ENCODE measurements around the gene EPN2.

EPN2 gene

DNA sequence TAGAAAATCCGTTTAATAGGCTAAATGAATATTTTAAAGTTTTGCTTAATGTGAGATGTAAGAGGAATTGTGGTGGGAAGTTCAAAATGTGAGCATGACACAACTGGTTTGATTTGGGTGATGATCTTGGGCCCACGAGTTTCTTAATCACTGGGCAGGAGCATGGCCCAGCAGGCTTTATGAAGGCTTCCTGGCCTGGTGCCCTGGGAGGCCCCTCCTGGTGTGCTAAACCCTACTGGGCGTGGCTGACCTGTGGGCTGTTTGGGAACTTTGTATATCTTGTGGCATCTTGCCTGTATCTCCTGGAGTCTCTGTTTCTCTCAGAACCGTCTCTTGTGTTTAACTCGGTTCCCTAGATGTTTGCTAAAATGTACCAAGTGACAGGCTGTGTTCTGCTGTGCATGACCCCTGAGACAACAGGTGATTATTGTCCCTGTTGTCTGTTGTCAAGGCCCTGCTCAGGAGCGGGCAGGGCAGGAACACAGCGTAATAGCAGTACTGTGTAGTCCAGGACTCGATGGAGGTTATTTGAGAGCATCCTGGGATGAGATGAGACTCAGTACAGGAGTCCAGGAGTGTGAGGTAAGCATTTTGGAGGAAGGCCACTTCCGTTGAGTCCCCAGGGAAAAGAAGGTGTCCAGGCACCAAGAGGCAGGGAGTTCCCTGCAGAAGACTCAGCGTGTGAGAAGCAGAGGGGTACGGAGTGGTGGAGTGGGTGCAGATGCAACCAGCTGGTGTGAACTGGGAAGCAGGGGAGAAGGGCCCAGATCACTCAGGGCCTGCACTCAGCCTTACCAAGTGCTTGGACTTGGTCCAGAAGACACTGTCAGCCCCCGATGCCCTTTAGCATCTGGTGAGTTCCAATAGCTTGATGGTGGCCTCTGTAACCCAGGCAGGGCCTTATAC is 76.8 kb downstream of the EPN2 start:
- no peak for DNase-seq

DNA sequence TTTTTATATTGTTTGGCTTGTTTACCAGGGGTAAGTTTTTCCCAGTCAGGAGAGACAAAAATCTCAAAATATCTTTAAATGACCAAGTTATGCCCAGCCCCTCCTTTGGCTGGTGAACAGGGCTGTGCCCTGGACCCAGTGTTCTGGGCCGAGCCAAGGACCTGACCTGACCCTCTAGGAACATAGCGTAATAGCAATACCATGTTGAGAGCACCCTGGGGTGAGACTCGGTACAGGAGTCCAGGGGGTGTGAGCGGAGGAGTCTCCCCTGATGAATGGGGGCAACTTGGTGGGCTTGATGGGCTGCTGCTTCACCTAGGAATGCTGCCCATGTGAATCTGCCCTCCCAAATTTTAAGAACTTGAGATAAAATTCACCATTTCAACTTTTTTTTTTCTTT is 77.9 kb downstream of the EPN2 start:
- DNase-seq: no peak

DNA sequence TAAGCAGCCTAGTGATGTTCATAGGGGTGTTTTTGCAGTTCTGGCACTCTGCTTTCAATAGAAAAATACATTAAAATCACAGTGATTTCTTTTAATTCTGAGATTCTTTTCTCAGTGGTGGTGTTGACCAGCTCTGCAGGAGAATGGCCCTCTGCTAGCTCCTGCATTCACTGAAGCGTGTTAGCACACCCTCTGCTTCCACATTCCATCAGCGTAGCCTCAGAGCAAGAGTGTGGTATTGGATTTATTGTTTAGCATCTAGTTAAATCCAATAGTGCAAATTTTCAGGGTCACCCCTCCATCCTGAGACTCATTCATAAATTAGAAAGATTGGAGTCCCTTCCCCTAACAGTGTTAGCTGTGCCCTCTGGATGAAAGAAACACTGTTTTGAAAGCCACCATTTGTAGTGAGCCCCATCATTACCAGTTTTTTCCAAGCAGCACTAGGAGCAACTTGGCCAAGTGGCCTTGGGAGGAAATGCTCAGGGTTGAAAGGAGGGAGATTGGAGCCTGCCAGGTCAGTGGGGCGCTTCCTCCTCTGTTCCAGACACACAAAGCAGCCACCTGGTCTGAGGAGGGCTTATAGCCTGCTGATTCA is 79.7 kb downstream of the EPN2 start:
- no peak for DNase-seq

DNA sequence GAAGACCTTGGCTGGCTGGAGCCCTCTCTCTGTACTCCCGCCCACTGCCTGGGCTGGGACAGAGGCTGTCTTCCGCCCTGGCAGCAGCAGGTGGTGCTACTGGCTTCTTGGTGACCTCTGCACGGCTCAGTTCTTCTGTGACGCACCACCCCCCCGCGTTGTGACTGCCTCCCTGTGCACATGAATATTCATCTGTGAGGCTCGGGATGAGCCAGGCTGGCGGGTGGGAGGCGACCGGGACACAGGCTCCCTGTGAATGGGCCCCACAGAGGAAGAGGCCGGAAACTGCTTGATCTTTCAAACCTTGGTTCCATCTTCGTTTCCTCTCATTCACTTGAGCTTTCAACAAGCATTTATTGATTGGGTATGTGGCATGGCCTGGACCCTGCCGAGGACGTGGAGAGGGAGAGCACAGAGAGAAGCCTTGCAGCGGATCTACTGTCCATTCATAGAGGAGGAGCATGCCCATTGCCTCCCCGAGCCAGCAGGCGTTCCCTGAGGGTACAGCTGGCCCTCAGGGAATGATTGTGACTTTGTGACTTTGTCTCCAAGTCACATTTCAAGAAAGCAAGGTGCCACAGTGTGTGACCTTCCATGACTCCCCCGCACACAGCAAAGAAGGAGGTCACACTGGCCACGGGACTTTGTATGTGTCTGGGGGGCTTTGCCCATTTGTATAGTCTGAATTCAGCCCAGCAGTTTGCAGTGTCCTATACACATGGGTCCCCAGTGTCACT is 80.4 kb downstream of the EPN2 start:
- no peak for DNase-seq

DNA sequence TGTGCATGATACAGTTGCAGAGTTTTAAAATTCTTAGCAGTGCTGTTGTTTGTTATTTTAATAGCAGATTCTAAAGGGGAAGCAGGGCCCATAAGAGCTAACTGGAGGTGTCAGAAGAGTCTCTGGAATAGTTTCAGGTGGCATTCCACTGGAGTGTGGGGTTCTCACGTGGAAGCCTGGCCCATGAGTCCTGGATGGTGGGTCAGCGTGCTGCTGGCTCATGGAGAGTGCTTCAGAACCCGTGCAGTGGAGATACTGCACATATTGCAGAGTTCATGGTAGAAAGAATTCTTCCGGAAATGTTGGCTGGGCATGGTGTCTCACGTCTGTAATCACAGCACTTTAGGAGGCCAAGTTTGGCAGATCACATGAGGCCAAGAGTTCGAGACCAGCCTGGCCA is 81.4 kb downstream of the EPN2 start:
- no peak for DNase-seq

DNA sequence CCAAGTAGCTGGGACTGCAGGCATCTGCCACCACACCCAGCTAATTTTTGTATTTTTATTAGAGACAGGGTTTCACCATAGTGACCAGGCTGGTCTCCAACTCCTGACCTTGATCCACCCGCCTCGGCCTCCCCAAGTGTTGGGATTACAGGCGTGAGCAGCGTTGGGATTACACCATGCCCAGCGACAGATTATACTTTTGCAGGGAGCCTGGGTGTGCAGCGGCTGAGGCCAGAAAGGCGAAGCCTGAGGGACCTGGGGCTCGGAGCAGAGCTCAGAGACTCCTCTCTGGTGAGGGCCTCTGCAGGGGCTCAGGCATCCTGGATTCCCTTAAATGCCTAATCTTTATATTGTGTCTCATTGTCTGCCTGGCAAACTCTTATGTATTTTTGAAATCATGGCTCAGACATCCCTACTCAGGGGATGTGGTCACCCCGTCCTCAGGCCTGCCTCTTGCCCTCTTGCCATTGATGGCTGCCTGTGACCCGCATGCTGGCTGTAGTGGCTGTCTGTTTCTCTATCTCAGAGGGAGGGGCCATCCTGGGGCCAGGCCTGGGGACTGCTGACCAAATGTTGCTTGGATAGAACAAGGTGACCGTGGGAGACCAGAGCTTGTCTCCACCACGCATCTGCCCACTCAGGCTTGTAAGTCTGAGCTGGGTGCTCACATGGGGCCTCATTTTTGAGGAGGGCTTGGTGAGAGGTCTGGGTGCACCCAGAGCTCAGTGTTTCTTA is 82.8 kb downstream of the EPN2 start:
- no peak for DNase-seq

DNA sequence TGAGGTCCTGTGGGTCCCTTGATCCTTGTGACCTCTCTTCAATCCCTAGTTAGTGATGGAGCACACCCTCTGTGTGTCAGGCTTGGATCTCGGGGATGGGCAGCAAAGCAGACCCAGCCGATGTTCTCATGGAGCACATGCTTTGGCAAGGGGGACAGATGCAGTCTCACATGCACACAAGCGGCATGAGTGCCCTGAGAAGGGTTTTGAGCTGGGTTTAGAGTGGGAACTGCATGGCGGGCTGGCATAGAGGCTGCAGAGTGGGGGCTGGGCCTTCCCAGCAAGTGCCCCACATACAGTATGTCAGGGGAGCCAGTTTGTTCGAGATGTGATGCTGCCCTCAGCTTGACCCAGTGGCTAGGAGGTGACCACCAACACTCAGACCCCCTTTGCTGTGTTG is 83.7 kb downstream of the EPN2 start:
- no peak for DNase-seq

DNA sequence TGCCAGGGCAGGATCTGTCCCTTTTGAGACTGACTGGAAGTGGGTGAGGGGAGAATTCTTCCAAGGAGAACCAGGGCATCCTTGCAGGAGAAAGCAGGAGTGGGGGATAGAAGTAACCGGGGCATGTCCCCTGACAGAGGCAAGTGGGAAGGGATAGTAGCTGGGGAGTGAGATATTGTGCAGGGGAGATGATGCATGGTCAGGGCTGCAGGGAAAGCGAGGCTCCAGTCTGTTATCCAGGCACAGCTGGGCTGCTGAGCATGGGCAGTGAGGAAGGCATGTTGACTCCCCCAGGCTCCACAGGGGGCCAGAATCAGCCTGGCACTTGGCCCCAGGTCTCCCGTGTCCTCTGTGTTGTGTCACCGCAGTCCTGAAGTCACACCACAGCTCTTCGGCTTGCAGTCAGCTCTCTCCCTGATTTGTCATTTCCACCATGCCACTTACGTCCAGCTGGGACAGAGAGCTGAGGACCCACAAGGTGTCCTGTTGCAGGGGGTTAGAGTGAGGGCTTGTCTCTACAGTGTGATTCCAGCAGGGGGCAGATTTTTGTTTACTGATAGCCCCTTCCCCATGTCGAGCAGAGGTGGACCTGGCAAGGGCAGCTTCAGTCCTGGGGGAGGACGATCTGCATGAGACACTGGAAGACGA is 84.4 kb downstream of the EPN2 start:
- no peak for DNase-seq

DNA sequence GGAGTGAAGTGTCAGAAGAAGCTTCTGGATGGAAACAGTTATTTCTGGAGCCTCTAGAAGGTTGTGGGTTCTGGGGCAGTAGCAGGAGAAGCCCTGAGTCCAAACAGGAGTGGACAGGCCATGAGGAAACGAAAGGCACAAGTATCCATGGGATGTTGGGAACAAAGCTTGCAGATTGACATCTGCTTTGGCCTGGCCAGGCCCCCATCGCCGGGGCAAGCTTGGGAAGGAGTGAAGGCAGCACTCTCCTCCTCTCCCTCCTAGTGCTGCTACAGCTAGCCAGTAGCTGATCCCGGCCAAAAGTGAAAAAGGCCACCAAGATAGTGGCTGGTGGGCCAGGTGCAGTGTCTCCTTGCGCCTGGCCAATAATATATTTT is 85.0 kb downstream of the EPN2 start:
- no peak for DNase-seq

DNA sequence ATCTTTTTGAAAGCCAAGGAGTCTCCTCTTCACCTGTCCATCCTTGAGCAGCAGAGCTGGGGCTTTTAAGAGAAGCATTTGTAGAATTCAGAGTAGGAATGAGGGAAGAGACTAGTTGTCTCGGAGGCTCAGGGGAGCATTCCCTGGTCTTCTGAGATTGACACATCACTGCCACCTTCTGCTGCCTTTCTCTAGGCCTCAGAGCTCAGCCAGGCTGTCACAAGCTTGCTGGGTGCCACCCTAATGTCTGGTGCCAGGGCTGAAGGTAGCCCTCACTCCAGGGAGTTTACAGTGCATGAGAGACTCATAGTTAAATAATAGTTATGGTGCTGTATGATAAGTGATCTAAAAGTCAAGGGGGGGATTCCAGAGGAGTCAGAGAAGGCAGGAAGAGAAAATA is 85.7 kb downstream of the EPN2 start:
- no peak for DNase-seq

DNA sequence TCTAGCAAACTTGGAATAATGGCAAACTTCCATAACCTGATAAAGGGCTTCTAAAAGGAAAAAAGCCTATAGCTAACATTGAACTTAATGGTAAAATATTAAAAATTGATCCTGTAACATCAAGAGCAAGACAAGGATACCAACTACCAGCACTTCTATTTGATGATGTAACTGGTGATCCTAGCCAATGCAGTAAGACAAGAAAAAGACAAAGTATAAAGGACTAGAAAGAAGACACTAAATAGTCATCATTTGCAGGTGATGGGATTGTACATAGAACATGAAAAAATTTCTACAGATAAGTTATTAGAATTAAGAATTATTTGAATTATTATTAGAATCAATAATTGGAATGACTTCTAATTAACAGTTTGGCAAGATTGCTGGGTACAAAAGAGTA is 88.4 kb downstream of the EPN2 start:
- no peak for DNase-seq

DNA sequence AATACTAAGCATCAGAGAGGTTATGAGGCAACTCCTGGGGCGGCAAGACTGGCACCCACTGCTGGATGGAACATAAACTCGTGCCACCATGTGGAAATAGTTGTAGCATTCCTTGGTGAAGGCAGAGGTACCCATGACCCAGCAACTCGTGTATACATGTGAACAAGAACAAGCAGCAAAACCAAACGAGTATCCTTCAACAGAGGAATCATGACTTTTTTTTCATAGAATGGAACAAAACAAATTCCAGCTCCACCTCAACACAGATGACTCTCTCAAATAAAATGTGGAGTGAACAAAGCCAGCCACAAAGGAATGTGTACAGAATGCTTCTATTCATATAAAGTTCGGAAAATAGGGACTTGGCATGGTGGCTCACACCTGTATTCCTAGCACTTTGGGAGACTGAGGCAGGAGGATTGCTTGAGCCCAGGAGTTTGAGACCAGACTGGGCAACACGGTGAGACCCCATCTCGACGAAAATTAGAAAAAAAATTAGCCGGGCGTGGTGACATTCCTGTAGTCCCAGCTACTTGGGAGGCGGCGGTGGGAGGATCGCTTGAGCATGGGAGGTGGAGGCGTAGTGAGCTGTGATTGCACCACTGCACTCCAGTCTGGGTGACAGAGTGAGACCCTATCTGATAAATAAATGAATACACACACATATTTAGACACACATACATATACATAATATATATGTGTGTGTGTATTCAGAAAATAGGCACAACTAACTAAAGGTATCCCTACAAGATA is 90.0 kb downstream of the EPN2 start:
- DNase-seq: no peak

DNA sequence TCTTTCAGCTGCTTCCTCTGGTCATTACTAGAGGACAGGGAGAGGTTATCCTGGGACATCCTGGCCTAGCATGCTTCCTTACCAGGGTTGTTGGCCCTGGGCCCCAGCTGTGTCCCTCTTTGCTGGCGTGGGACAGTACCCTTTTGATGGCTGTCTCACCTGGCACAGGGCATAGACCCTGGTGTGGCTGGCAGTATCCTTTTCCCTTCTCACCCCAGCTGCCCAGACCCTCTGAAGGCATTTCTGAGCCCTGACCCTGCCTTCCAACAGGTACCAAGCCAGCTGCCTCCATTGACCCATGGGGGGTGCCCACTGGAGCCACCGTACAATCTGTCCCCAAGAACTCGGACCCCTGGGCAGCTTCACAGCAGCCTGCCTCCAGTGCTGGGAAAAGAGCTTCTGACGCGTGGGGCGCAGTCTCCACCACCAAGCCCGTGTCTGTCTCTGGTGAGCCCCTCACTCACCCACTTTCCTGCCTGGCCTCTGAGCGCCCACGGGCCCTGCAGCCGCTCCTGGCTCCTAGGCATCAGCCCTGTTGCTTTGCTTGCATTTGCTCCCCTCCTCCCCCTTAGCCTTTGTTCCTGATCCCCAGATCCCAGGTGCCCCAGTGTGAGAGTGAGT is 91.4 kb downstream of the EPN2 start:
- no peak for DNase-seq

DNA sequence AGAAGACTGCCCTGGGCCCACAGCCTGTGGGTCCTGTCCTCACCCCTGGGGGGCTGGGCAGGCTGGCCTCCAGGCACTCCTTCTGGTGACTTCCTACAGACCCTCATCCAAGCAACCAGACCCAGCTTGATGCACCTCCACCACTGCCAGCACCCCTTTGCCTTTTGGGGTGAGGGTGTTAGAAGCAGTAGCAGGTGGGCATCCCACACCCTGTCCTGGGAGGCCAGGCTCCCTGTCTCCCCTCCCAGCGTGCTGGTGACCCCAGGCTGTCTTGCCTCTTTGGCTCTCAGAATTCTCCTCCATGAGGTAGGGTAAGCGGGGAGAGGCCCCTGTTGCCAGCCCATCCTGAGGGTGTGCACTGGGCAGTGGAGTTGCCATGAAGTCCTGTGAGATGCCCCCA is 92.0 kb downstream of the EPN2 start:
- DNase-seq: no peak

DNA sequence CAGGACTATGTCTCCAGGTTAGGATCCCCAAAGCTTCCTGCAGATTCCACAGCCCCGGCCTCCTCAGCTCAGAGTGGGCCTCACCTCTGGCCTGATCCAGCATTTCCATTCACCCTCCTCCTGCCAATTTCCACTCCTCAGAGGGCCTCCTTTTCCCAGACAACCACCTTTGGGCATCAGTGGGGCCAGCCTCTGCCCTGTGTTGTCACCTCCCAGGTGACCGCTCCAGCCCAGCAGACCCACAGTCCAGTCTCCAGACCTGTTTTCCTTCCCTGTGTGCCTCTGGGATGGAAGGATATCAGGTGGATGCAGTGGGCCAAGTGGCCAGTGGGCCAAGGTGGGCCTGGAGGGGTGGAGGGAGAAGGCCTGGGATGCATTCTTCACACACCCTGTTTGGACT is 92.7 kb downstream of the EPN2 start:
- no peak for DNase-seq

DNA sequence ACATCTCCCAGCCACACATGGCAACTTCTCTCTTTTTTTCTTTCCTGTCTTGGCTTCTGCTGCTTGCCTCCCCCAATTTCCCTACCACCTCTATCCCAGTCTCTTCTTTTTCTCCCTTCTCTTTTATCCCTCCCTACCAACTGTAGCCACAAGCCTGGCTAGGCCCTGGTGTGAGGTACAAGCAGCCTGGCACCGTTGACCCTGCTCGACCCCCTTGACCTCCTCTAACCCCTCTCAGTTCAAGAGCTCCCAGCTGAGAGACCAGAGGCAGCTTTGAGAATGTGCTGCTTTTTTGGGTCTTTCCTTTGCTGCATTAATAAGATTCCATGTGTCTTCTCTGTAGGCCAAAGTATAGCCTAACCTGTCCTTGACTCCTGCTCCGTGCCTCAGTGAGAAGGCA is 93.1 kb downstream of the EPN2 start:
- DNase-seq: no peak

DNA sequence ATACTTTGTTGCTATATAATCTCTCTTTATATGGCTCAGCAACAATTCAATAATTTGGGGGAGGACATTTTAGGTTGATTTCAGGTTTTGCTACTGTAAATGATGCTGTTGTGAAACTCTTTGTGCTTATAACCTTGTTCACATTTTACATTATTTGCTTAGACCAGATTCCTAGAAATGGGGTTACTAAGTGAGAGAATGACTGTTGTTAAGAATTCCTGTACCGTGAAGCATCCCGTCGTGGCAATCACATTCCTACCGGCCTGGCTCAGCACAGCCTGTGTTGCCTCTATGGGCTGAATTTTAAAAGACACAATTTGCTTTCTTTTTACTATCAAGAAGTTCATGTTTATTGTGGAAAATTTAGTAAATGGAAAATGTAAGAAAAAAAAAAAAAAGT is 94.0 kb downstream of the EPN2 start:
- DNase-seq: no peak

DNA sequence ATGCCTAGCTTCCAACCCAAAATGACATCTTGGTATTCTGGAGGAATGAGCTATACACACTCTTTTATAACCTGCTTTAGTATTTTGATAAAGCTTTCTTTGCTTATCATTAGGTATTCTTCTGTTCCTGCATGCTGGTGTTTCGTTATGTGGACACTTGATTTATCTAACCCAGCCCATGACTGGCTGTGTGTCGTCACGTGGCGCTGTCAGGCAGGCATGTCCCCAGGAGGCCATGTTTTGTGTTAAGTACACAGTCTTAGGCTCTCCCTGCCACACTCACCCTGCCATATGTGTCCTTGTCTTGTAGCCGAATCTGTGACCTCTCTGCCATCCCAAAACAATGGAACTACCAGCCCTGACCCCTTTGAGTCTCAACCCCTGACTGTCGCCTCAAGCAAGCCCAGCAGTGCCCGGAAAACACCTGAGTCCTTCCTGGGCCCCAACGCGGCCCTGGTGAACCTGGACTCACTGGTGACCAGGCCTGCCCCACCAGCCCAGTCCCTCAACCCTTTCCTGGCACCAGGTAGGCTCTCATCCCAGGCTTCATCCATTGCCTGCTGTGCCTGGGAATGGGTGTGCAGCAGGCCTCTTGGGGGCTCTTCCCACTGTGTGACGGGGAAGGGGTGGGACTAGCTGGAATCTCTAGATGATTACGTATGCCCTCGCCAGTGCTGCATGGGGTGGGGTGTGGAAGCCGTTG is 94.5 kb downstream of the EPN2 start:
- DNase-seq: no peak

DNA sequence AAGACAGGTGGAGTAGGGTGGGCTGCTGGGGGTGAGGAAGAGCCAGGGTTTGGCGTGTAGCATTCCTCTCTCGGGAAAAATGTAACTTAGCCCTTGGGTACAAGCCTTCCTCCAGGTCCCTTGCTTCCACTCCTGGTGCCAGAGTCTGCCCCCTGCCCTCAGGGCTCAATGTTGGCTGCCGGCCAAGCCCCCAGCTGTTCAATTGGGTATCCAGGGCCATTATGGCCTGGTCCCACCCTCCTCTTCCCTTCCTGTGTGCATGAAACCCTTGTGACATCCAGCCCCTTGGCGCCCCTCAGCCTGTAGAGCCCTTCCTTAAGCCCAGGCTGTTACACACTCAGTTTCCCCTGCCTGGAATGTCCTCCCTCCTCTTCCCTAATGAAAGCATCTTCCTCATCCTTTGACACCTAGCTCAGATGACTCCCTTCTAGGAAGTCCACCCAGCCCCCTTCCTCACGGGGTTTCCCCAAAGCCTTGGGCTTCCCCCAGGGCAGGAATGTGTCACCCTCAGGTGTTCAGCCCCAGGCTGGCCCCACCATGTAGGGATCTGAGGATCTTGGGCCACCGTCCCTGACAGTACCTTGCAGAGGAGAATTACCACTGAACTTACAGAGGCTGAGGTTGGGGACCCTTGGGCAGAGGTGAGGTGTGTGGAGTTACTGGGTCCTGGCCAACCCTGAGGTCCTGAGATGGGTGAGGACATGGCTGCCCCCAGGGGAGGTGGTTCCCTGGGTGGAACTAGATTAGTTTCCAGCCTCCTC is 95.4 kb downstream of the EPN2 start:
- peak; percentile 23 for DNase-seq

DNA sequence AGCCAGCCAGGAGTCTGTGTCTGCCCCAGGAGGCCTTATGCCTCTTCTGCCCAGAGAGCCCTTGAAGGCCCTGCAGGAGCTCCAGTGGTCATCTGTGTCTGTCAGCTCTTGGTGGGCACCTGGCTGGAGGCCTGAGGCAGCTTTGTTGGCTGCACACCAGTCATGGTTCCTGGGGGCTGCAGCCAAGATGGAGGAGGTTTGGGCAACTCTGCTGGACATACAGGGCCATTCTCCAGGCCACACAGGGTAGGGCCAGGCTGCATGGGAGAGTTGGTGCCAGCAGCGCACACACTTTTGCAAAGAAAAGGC is 95.9 kb downstream of the EPN2 start:
- no peak for DNase-seq
